SK-N-SH (cell line): Measurements from ENCODE around the gene CHST11. TPM values are rescaled to one million over a fixed set of nuclear protein-coding genes. Genes with fewer than 3 reads are reported as not detected.

Experiments
- CTCF ChIA-PET: fragments of 300-600, 350-600 bp; formaldehyde crosslinking; extraction: SDS; loops from one replicate; lab custom pipeline; 2021; lab: Yijun Ruan, JAX
- POLR2A ChIA-PET: fragments of 350-600 bp; sonication (Branson Sonifier 250); formaldehyde crosslinking; extraction: SDS; loops from one replicate; lab custom pipeline; 2020; ENCODE audit warnings: antibody characterized with exemption, inconsistent platforms; lab: Yijun Ruan, JAX
- DNase-seq: peaks from one replicate; pipeline ENCODE4 v3.0.0; 2012
- H2AFZ ChIP-seq: fragments of 200-600 bp; sonication (generic); 2 replicates; pipeline ENCODE4 v1.8.1; 2016; ENCODE audit warnings: antibody characterized with exemption, mild to moderate bottlenecking, low read depth
- H3F3A ChIP-seq: fragments of 200-600 bp; sonication (generic); replicated peaks from 2 replicates; pipeline ENCODE3; 2016; ENCODE audit warnings: antibody characterized with exemption, mild to moderate bottlenecking; ENCODE audit not compliant: insufficient read depth
- H3K27ac ChIP-seq, 2 experiments: fragments of 200-500 bp in 1 of 2; fragments of 200-600 bp in 1 of 2; sonication (Bioruptor generic) in 1 of 2; sonication (generic), shearing (Covaris generic) in 1 of 2; 2 replicates each; pipeline versions ENCODE4 v1.5.1 to v1.6.1; 2014 to 2016; ENCODE audit warnings: low read depth in 2 of 2, inconsistent platforms in 1 of 2, low read length in 1 of 2, mild to moderate bottlenecking in 1 of 2, mixed read lengths in 1 of 2
- H3K27me3 ChIP-seq: fragments of 200-600 bp; sonication (generic), shearing (Covaris generic); 2 replicates; pipeline ENCODE4 v1.6.1; 2016; ENCODE audit warnings: mixed run types; ENCODE audit not compliant: insufficient read depth
- H3K36me3 ChIP-seq, 2 experiments: fragments of 200-500 bp in 1 of 2; fragments of 200-600 bp in 1 of 2; sonication (Bioruptor generic) in 1 of 2; sonication (generic) in 1 of 2; replicated peaks in 1 of 2; 2 replicates each; pipeline versions ENCODE3 to v1.5.1; 2014 to 2016; ENCODE audit warnings: low read length in 1 of 2, mild to moderate bottlenecking in 1 of 2; ENCODE audit not compliant: insufficient read depth in 2 of 2, control insufficient read depth in 1 of 2
- H3K4me1 ChIP-seq, 2 experiments: fragments of 200-500 bp in 1 of 2; fragments of 200-600 bp in 1 of 2; sonication (Bioruptor generic) in 1 of 2; sonication (generic), shearing (Covaris generic) in 1 of 2; 2 replicates each; pipeline versions ENCODE4 v1.5.1 to v1.6.1; 2014 to 2016; ENCODE audit warnings: low read depth in 1 of 2, low read length in 1 of 2, mixed run types in 1 of 2; ENCODE audit not compliant: insufficient read depth in 2 of 2, control insufficient read depth in 1 of 2
- H3K4me2 ChIP-seq: fragments of 200-600 bp; sonication (generic), shearing (Covaris generic); 2 replicates; pipeline ENCODE4 v1.6.1; 2017; ENCODE audit warnings: mixed run types
- H3K4me3 ChIP-seq, 2 experiments: fragments of 200-500 bp in 1 of 2; fragments of 200-600 bp in 1 of 2; sonication (Bioruptor generic) in 1 of 2; sonication (generic), shearing (Covaris generic) in 1 of 2; 2 replicates each; pipeline versions ENCODE4 v1.5.1 to v1.8.1; 2014 to 2016; ENCODE audit warnings: low read depth in 2 of 2, inconsistent platforms in 1 of 2, low read length in 1 of 2, mild to moderate bottlenecking in 1 of 2, mixed read lengths in 1 of 2, moderate library complexity in 1 of 2
- H3K79me2 ChIP-seq: fragments of 200-600 bp; sonication (generic); 2 replicates; pipeline ENCODE4 v1.8.1; 2017; ENCODE audit warnings: mild to moderate bottlenecking; ENCODE audit not compliant: insufficient read depth
- H3K9ac ChIP-seq: fragments of 200-600 bp; sonication (generic); 2 replicates; pipeline ENCODE4 v1.6.1; 2017; ENCODE audit warnings: mixed run types
- H3K9me2 ChIP-seq: fragments of 200-600 bp; sonication (generic); 2 replicates; pipeline ENCODE4 v1.6.1; 2017; ENCODE audit warnings: mixed run types
- H3K9me3 ChIP-seq: fragments of 200-600 bp; sonication (generic); 2 replicates; pipeline ENCODE4 v1.6.1; 2017; ENCODE audit warnings: mixed run types, mild to moderate bottlenecking, moderate library complexity
- H4K20me1 ChIP-seq: fragments of 200-600 bp; sonication (generic); 2 replicates; pipeline ENCODE4 v1.6.1; 2017; ENCODE audit warnings: mild to moderate bottlenecking, mixed run types; ENCODE audit not compliant: insufficient read depth
- CHD2 ChIP-seq: fragments of 150-350 bp; IDR thresholded peaks from 2 replicates; pipeline ENCODE4 v1.6.1; 2018; ENCODE audit warnings: low read length; ENCODE audit not compliant: partially characterized antibody
- ELF1 ChIP-seq: IDR thresholded peaks from 2 replicates; pipeline ENCODE4 v1.4.0; 2012
- GABPA ChIP-seq: IDR thresholded peaks from 2 replicates; pipeline ENCODE4 v1.4.0; 2012; ENCODE audit warnings: low read depth, mild to moderate bottlenecking
- MXI1 ChIP-seq: IDR thresholded peaks from 2 replicates; pipeline ENCODE4 v1.6.1; 2012; ENCODE audit warnings: mild to moderate bottlenecking, low read depth, low read length, improper control_type of control experiment
- NRF1 ChIP-seq: IDR thresholded peaks from 2 replicates; pipeline ENCODE4 v1.6.1; 2012; ENCODE audit warnings: low read depth, mild to moderate bottlenecking, low read length
- PBX3 ChIP-seq: IDR thresholded peaks from 2 replicates; pipeline ENCODE4; 2012
- TAF1 ChIP-seq: IDR thresholded peaks from 2 replicates; pipeline ENCODE4 v1.6.1; 2012; ENCODE audit warnings: low read depth, mild to moderate bottlenecking, low read length, moderate library complexity, borderline replicate concordance
- USF2 ChIP-seq: fragments of 150-350 bp; IDR thresholded peaks from 2 replicates; pipeline ENCODE4 v1.6.1; 2017; ENCODE audit warnings: antibody characterized with exemption, low read length, low read depth, borderline replicate concordance
- ZBTB33 ChIP-seq: IDR thresholded peaks from 2 replicates; pipeline ENCODE4 v1.4.0; 2012; ENCODE audit warnings: low read depth, borderline replicate concordance
- whole genome bisulfite sequencing: methylation state at CpG from one replicate; pipeline ENCODE4 v1.1.6; 2017; ENCODE audit warnings: low lambda C conversion rate; 5-methylcytosine and 5-hydroxymethylcytosine counted together
- polyA plus RNA-seq, 3 experiments: library from polyadenylated mRNA; depleted of rRNA; stranded (reverse); fragments of >200 nt; gene quantifications; 2 replicates each; pipeline ENCODE4 v1.2.3, GENCODE V29; 2012

Gene CHST11
- polyA plus RNA-seq, 1 of the 3 experiments (the other 2 are of a cell fraction) = 18.6 TPM

DNA sequence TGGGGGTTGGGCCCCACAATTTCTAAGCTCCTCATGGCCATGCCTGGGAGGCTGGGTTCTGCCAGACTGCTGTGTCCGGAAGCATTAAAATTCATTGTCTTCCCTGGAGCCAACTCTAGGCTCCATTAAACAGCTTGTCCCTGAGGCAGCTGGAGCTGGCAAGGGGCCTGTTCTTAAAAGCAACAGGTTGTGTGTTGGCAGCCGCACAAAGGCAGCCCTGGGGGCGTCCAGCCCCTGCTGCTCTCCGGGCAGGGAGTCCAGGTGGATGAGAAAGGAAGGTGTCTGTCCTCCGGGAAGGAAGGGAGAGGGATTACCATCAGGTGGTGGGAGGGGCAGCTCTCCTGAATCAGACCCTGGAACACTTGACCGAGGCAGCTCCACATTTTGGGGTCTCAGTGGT lies 98.9 kb downstream of the CHST11 start:
- peaks cover 0 to 6% of the 10 kb centered on the region in 2 experiments; a peak in 1 of 4 replicates for H3K4me1 ChIP-seq
- no peak overlapping the region for H3K4me3 ChIP-seq
- H3K9me2 ChIP-seq = no peaks in the 10 kb centered on the region
- no peak overlapping the region for H3K9ac ChIP-seq
- POLR2A ChIA-PET = no interaction called here
- WGBS = 70% methylated on average over 4 of the region's 6 CpGs
- H3K36me3 ChIP-seq = no peaks in the 10 kb centered on the region
- no peak for DNase-seq
- no peaks in the 10 kb centered on the region for H3K9me3 ChIP-seq
- no peak for TF ChIP-seq MXI1
- TF ChIP-seq GABPA = no peak
- TF ChIP-seq TAF1 = no peak
- TF ChIP-seq USF2 = no peak
- TF ChIP-seq NRF1 = no peak
- no peak overlapping the region for H3K4me2 ChIP-seq
- no peak overlapping the region for H3K27ac ChIP-seq
- no peaks in the 10 kb centered on the region for H3K27me3 ChIP-seq
- H2AFZ ChIP-seq = no peak overlapping the region
- no peaks in the 10 kb centered on the region for H4K20me1 ChIP-seq
- CTCF ChIA-PET = interaction anchor here (0.6 kb wide), 1 partner anchor 174 kb away, joined by 3 read pairs; no protein-coding TSS in a partner anchor
- no peaks in the 10 kb centered on the region for H3F3A ChIP-seq
- H3K79me2 ChIP-seq = no peaks in the 10 kb centered on the region

- H2AFZ ChIP-seq = no peak overlapping the region
- H3K27ac ChIP-seq = no peak overlapping the region
- no peak overlapping the region for H3K4me3 ChIP-seq
- no peaks in the 10 kb centered on the region for H3K36me3 ChIP-seq
- POLR2A ChIA-PET = no interaction called here
- H3K79me2 ChIP-seq = no peaks in the 10 kb centered on the region
- no peaks in the 10 kb centered on the region for H3K9me2 ChIP-seq
- CTCF ChIA-PET = interaction anchor here (0.6 kb wide), 1 partner anchor 176 kb away, joined by 3 read pairs; no protein-coding TSS in a partner anchor
- H3F3A ChIP-seq = no peaks in the 10 kb centered on the region
- TF ChIP-seq ZBTB33 (no peak), CHD2 (no peak), PBX3 (no peak), NRF1 (no peak), ELF1 (no peak)
- H3K9me3 ChIP-seq = no peaks in the 10 kb centered on the region
- H4K20me1 ChIP-seq = no peaks in the 10 kb centered on the region
- H3K9ac ChIP-seq = no peak overlapping the region
- no peak overlapping the region for H3K4me2 ChIP-seq
- DNase-seq = no peak
- no peaks in the 10 kb centered on the region for H3K27me3 ChIP-seq
- WGBS = 90% methylated on average over 12 of the region's 13 CpGs
- H3K4me1 ChIP-seq = peaks cover 0 to 6% of the 10 kb centered on the region in 2 experiments; a peak in 1 of 4 replicates
Observed at GRCh38 chr12:104557488-104558195, 100.9 kb downstream of the CHST11 start.
